HG02610 (cell line): ENCODE results near the gene GZMM.

Experiments
- ATAC-seq: cut with Tn5 transposase; IDR thresholded peaks from one replicate; pipeline ENCODE4 v1.9.1; 2021; ENCODE audit warnings: mild to moderate bottlenecking, moderate library complexity; ENCODE audit not compliant: unreplicated experiment

Gene GZMM

GRCh38 chr19:543910-544608, at the start of gene GZMM:
TSS of gene GZMM (plus strand) at chr19:544053. CDS start at chr19:544072, 19 bp downstream.
- ATAC-seq, result no peak

- ATAC-seq, result no peak
Observed at GRCh38 chr19:494171-495080, 49.4 kb upstream of the GZMM start.

GRCh38 chr19:495081-495401, 48.8 kb upstream of the GZMM start:
- ATAC-seq, result no peak

GRCh38 chr19:495402-496111, 48.3 kb upstream of the GZMM start:
- no peak for ATAC-seq

GRCh38 chr19:496112-496665, 47.7 kb upstream of the GZMM start, which contains the start of gene MADCAM1:
TSS of gene MADCAM1 (plus strand) at chr19:496486. CDS start at chr19:496500, 14 bp downstream.
- no peak for ATAC-seq

GRCh38 chr19:496986-497385, 46.9 kb upstream of the GZMM start:
- ATAC-seq, result no peak

GRCh38 chr19:497491-497868, 46.4 kb upstream of the GZMM start:
- ATAC-seq, result no peak

GRCh38 chr19:497869-498510, 45.9 kb upstream of the GZMM start:
- ATAC-seq, result no peak

GRCh38 chr19:498511-498891, 45.4 kb upstream of the GZMM start:
- no peak for ATAC-seq

GRCh38 chr19:498977-499623, 44.8 kb upstream of the GZMM start:
- ATAC-seq, result no peak

- no peak for ATAC-seq
Observed at GRCh38 chr19:501646-502045, 42.2 kb upstream of the GZMM start.

GRCh38 chr19:504616-505015, 39.2 kb upstream of the GZMM start:
- no peak for ATAC-seq

- peak; percentile 64 for ATAC-seq
Observed at GRCh38 chr19:506404-507285, 37.2 kb upstream of the GZMM start.

GRCh38 chr19:507286-508203, 36.3 kb upstream of the GZMM start, which contains the start of gene TPGS1:
TSS of gene TPGS1 (plus strand) at chr19:507497. CDS start at chr19:507507, 10 bp downstream.
- peak; percentile 61 for ATAC-seq

GRCh38 chr19:508204-509150, 35.4 kb upstream of the GZMM start:
- no peak for ATAC-seq

- ATAC-seq, result no peak
Observed at GRCh38 chr19:510606-511100, 33.2 kb upstream of the GZMM start.
